Peyer's patch (tissue), 4 donors: Measurements from ENCODE around the gene EWSR1.

ENCODE experiments used
- POLR2A ChIP-seq, 2 donors: fragments of 450-650 bp; IDR thresholded peaks; one replicate each; pipeline ENCODE4 v1.5.1; 2017; ENCODE audit warnings: antibody characterized with exemption in 2 of 2, mild to moderate bottlenecking in 2 of 2, moderate library complexity in 2 of 2
- TF ChIP-seq, protein P1 (sequence below), 6 experiments: fragments of 450-650 bp in 4 of 6; fragments of 200-600 bp in 2 of 6; sonication (generic) in 1 of 6; IDR thresholded peaks; one replicate each; pipeline ENCODE4 v1.5.1; 2017 to 2019; ENCODE audit warnings: antibody characterized with exemption in 6 of 6, mild to moderate bottlenecking in 3 of 6, moderate library complexity in 1 of 6

DNA sequence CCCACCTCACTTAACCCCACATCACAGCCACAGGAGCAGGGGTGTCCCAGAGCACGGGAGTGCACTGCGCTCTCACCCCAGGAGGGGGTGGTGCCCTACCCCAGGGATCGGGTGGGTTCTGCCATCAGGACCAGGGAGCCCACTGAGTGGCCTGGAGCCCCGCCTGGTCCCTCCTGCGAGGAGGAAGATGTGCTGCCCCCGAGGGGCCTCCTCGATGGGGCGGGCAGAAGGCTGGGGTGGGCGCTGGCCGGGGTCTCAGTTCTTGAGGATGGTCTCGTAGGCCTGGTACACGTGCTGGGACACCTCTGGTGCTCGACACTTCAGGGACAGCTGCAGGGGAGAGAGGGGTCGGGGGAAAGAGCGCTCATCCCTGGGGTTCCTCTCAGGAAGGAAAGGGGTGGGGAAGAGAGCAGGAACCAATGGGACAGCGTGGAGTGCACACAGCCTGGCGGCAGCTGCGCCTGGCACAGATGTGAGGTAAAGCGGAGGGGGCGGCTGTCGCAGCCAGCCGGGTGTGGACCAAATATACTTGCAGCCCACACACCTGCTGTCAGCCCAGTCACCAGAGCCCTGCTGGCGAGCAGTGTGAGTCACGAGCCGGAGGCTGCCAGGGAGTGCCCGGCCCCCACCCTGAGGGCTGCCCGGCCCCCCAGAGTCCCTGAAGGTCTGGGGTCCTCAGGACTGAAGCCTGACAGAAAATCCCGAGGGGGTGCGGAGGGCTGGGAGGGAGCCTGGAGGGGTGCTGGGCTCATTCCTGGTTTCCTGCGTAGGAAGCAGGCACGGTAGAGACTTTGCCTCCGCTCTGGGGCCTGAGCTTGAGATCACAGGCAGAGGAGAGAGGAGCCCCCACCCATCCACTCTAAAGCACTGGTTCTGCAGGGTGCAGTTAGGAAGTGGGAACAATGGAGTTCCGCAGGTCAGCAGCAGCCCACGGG lies 60.8 kb downstream of the EWSR1 start:
- no peak for TF ChIP-seq POLR2A (IDR thresholded peaks at IDR 0.05)
- TF ChIP-seq, protein P1, sequence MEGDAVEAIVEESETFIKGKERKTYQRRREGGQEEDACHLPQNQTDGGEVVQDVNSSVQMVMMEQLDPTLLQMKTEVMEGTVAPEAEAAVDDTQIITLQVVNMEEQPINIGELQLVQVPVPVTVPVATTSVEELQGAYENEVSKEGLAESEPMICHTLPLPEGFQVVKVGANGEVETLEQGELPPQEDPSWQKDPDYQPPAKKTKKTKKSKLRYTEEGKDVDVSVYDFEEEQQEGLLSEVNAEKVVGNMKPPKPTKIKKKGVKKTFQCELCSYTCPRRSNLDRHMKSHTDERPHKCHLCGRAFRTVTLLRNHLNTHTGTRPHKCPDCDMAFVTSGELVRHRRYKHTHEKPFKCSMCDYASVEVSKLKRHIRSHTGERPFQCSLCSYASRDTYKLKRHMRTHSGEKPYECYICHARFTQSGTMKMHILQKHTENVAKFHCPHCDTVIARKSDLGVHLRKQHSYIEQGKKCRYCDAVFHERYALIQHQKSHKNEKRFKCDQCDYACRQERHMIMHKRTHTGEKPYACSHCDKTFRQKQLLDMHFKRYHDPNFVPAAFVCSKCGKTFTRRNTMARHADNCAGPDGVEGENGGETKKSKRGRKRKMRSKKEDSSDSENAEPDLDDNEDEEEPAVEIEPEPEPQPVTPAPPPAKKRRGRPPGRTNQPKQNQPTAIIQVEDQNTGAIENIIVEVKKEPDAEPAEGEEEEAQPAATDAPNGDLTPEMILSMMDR (IDR thresholded peaks at IDR 0.05), result no peak
